GM21529 (cell line): ENCODE measurements around the gene PDE2A.

Experiments
- ATAC-seq: cut with Tn5 transposase; IDR thresholded peaks from one replicate; pipeline ENCODE4 v1.9.1; 2021; ENCODE audit not compliant: unreplicated experiment

The PDE2A gene

DNA sequence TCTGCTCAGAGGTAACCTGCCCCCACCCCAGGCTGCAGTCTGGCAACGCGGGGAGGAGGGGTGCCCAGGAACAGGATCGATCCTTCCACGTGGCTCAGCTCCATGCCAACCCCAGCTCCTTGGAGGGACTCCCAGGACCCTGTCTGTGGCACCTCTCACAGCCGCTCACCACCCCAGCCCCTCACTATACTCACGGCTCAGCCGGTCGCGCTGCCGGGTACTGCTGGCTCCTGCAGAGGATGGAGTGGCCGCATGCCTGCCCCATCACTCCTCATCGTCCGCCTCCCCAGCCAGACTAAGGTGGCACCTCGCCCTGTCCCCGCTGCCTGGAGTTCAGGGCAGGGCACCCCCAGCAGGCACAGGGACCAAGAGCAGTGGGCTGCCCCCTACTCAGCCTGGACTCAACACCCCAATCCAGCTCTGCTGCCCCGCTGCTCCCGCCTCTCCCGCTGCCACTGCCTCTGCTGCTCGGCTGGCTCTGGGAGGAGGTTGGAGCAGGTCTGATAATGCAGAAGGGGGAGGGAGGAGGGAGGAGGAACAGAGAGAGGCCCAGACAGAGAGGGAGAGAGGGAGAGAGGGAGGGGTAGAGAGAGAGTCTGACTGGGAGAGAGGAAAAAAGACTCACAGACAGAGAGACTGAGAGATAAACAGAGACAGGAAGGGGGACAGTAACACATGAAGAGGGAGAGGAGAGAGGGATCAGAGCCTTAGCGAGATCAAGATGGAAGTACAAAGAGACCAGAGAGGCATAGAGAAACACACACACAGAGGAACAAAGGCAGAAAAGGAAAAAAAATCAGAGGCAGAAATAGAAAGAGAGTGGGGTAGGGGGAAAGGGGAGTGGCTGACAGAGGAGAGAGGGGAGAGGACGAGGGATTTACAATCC lies at the start of gene PDE2A:
TSS of gene PDE2A (minus strand) at position 480 of the 886 bp plus-strand sequence. CDS start at position 265, 215 bp downstream.
- ATAC-seq, result no peak

GRCh38 chr11:72723508-72723907 lies 49.3 kb upstream of the PDE2A start:
- ATAC-seq, result no peak

DNA sequence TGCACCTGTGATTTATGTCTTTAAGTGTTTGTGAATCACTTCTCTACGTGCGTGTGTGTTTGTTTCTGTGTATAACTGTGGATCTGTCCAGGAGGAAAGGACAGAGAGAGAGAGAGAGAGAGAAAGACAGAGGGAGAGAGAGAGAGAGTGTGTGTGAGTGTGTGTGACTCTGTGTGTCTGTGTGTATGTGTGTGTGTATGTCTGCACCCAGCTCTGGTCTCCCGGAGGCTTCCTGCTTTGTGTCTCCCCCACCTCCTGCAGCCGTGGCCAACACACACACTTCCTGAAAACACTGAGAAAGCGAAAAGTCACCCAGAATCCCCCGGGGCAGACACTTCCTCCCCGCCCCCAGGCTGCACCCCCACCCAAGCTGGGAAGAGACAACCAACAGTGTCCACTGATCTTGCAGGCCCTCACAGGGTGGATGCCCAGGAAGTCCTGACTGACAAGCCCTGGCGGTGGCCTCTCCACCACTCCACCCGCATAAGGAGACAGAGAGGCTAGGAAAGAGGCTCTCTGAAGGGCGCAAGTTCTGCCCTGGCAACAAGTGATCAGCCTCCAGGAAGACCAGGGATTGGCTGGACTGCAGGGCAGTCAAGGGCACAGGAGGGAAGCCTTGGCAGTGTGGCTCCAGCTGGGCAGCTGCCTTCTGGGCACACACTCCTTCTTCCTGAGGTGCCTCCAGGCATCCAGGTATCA lies 48.0 kb upstream of the PDE2A start:
- peak; percentile 76 for ATAC-seq

DNA sequence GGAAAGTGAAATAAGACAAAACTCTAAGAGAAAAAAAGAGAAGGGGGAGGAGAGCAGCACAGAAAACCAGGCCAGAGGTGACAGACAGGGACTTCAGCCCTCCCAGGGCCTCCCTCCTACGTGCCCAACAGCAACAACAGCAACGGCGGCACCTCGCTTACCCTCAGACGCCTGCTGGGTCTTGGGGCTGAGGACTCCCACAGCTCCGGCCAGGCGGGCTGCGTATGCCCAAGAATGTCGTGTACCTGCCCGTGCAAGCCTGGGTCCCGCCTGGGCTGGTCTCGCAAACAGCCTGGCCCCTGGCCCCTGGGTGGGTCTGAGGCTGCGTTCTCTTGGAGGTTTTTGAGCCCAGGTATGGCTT lies 47.4 kb upstream of the PDE2A start:
- ATAC-seq, result no peak

DNA sequence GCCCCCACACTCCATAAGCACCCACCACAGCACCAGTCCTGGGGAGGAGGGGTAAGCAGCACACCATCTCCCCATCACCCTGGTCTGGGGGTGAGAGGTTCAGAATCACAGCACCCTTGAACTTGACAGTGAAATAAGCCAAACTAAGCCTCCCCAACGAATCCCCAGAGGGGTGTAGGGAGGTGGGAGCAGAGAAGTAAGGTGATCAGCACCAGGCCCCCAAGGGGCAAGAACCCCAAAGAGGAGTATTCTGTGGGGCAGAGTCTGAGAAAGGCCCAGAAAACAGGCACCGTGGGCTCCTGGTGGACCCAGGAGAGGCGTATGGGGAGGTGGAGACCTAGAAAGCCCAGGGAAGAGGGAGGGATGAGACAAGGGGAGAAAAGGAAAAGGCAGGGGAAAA lies 47.1 kb upstream of the PDE2A start:
- ATAC-seq, result no peak

- no peak for ATAC-seq
Observed at GRCh38 chr11:72720784-72721183, 46.6 kb upstream of the PDE2A start.

DNA sequence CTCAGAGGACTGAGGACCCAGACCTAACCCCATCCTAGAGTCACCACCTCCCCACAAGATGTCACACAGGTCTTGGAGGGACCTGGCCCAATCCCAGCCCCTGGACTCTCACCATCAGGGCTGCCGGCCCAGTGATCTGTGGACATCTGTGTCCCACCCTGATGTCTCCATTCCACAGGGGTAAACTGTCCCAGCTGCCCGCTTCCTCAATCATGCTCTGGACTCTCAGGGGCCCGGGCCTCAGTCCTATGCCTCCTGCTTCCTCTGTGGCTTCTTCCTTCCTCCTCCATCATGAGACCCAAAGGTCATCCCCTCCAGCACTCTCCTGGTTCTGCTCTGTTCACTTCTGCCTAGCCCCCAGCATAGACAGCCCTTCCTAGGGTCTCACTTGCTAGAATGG lies 45.8 kb upstream of the PDE2A start:
- no peak for ATAC-seq

- no peak for ATAC-seq
Observed at GRCh38 chr11:72719551-72719950, 45.3 kb upstream of the PDE2A start.

DNA sequence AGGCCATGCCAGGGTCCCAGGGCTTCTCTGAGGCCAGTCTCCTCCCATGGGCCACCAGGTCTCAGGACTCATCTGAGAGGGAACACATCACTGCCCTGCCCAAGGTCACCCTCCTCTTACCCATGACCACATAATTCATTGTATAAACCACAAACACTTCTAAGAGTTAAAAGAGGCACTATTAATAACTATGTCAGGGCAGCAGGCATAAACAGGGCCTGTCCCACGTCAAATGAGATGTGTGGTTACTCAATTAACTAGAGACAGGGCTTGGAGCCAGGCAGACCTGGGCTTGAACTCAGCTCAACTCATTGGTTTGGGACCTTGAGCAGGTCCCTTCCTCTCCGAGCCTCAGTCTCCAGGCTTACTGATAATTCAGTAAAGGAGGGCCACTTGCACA lies 44.9 kb upstream of the PDE2A start:
- ATAC-seq, result no peak

- no peak for ATAC-seq
Observed at GRCh38 chr11:72718101-72718501, 43.9 kb upstream of the PDE2A start.

DNA sequence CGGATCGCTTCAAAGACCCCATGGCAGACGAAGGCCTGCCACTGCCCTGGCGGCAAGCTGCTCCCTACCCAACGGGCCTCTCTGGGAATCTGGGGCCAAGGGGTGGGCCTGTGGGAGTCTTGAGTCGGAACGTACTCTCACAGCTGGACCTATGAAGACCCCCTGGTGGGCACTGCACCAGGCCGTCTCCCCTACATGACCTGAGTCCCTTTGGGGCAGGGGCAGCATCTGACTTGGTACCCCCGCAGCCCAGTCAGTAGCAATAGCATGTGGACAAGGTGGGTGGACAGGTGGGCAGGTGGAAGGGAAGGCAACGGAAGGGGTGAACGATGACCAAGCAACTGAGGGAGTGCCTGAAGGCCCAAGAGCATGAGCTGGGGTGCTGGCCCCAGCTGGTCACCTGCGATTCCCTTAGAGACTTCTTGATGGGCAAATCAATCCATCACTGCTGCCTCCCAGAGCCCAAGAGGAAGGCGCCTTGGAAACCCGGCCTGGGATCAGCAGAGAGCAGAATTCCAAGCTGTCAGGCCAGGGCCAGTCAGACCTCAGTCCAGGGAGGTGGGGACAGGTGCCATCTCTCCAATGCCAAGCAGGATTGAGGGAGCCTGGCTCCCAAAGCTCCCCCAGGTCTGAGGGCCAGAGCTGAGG lies 42.7 kb upstream of the PDE2A start:
- ATAC-seq, result no peak

GRCh38 chr11:72716290-72716689 lies 42.1 kb upstream of the PDE2A start:
- no peak for ATAC-seq

GRCh38 chr11:72712841-72713240 lies 38.6 kb upstream of the PDE2A start:
- no peak for ATAC-seq

- ATAC-seq, result no peak
Observed at GRCh38 chr11:72712168-72712751, 38.0 kb upstream of the PDE2A start.

DNA sequence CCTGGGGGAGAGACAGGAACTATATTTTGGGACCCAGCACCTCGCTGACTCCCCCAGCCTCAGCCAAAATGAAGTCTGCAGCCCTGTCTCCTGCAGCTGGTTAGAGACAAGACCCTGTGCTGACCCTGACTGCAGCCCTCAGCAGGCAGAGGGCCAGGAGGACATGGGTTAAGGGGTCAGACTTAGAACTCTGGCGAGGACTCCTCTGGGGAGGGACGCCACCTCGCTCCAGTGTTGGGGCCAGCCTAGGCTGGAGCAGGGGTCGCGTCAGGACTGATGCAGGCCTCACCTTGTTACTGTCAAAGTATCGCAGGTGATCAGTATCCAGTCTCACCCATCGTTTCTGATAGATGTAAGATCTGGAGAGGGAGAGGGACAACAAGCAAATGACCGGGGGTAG lies 36.9 kb upstream of the PDE2A start:
- ATAC-seq, result no peak

- ATAC-seq, result no peak
Observed at GRCh38 chr11:72710278-72710677, 36.1 kb upstream of the PDE2A start.

- no peak for ATAC-seq
Observed at GRCh38 chr11:72709478-72710238, 35.4 kb upstream of the PDE2A start.

DNA sequence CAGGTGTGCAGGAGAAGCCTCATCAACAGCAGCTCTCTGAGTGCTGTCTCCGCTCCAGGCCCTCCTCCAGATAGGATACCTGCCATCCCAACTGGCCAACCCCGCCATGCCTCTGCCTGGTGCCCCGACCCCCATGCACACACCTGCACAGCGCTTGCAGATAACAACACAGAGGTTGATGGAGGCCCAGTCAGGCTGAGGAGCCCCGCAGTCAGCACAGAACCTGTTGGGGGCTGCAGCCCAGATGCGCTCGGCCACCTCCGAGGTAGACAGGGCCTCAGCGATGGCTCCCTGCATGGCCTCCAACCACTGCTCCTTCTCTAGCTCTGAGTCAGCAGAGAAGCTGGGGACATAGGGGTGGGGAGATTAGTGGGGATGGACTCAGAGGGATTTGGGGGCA lies 32.8 kb upstream of the PDE2A start:
- ATAC-seq, result no peak

GRCh38 chr11:72706579-72706978 lies 32.4 kb upstream of the PDE2A start:
- ATAC-seq, result no peak

- ATAC-seq, result no peak
Observed at GRCh38 chr11:72705442-72706365, 31.5 kb upstream of the PDE2A start.
